ENCODE measurements around the gene NMT2. TPM values are rescaled to one million over a fixed set of nuclear protein-coding genes. Genes with fewer than 3 reads are reported as not detected.

The NMT2 gene
- total and polyA plus RNA-seq, 4 donors: 9.6 to 19.1 (median 17.0) TPM

GRCh38 chr10:15136129-15137035 is 32.1 kb downstream of the NMT2 start (continued):
- TF ChIP-seq, protein P1, sequence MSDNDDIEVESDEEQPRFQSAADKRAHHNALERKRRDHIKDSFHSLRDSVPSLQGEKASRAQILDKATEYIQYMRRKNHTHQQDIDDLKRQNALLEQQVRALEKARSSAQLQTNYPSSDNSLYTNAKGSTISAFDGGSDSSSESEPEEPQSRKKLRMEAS (IDR thresholded peaks at IDR 0.05): no peak
- TF ChIP-seq JUND (IDR thresholded peaks at IDR 0.05): no peak
- TF ChIP-seq ATF3 (IDR thresholded peaks at IDR 0.05): no peak
- TF ChIP-seq YY1 (IDR thresholded peaks at IDR 0.05): no peak

GRCh38 chr10:15131330-15131729 is 37.2 kb downstream of the NMT2 start:
- Histone ChIP-seq H3K27ac (ENCODE audit: low read depth in 1 of 2, low read length in 2 of 2) (no peak overlapping the region), H3K36me3 (ENCODE audit: control insufficient read depth in 4 of 4, insufficient read depth in 3 of 4, low read depth in 1 of 4, low read length in 3 of 4) (peaks cover 8 to 29% (median 27%) of the 10 kb centered on the region in 4 donors), H3K4me1 (ENCODE audit: control insufficient read depth in 4 of 4, insufficient read depth in 4 of 4, low read length in 3 of 4) (no peaks in the 10 kb centered on the region), H3K27me3 (ENCODE audit: control insufficient read depth in 4 of 4, insufficient read depth in 4 of 4, low read length in 3 of 4) (no peaks in the 10 kb centered on the region), H3K9ac (ENCODE audit: low read depth in 1 of 2, low read length in 2 of 2) (no peak overlapping the region), H3K9me3 (ENCODE audit: control insufficient read depth in 4 of 4, low read length in 3 of 4) (no peaks in the 10 kb centered on the region), H3K4me3 (ENCODE audit: low read depth in 1 of 3, low read length in 3 of 3) (no peak overlapping the region)
- no peak for DNase-seq (ENCODE audit: low spot score)
- no peak for TF ChIP-seq ATF3 (IDR thresholded peaks at IDR 0.05)
- TF ChIP-seq, protein P1 (IDR thresholded peaks at IDR 0.05): no peak
- no peak for TF ChIP-seq ZBTB33 (IDR thresholded peaks at IDR 0.05)
- no peak for TF ChIP-seq RXRA (IDR thresholded peaks at IDR 0.05)
- TF ChIP-seq HNF4A (conservative IDR thresholded peaks at IDR 0.05): no peak
- TF ChIP-seq FOXA2 (IDR thresholded peaks at IDR 0.05): no peak
- TF ChIP-seq NR2F2 (IDR thresholded peaks at IDR 0.05): no peak
- TF ChIP-seq, protein P2, sequence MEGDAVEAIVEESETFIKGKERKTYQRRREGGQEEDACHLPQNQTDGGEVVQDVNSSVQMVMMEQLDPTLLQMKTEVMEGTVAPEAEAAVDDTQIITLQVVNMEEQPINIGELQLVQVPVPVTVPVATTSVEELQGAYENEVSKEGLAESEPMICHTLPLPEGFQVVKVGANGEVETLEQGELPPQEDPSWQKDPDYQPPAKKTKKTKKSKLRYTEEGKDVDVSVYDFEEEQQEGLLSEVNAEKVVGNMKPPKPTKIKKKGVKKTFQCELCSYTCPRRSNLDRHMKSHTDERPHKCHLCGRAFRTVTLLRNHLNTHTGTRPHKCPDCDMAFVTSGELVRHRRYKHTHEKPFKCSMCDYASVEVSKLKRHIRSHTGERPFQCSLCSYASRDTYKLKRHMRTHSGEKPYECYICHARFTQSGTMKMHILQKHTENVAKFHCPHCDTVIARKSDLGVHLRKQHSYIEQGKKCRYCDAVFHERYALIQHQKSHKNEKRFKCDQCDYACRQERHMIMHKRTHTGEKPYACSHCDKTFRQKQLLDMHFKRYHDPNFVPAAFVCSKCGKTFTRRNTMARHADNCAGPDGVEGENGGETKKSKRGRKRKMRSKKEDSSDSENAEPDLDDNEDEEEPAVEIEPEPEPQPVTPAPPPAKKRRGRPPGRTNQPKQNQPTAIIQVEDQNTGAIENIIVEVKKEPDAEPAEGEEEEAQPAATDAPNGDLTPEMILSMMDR (IDR thresholded peaks at IDR 0.05; ENCODE audit: low read depth, low read length, missing input control): no peak
- no peak for TF ChIP-seq FOXA1 (IDR thresholded peaks at IDR 0.05)
- TF ChIP-seq HNF4G (IDR thresholded peaks at IDR 0.05): no peak
- TF ChIP-seq GABPA (IDR thresholded peaks at IDR 0.05 in 1 of 2, conservative IDR thresholded peaks at IDR 0.05 in 1 of 2): no peak
- no peak for TF ChIP-seq JUND (IDR thresholded peaks at IDR 0.05)
- TF ChIP-seq REST (IDR thresholded peaks at IDR 0.05): no peak
- TF ChIP-seq EGR1 (IDR thresholded peaks at IDR 0.05; ENCODE audit: low read depth in 2 of 2): no peak
- TF ChIP-seq RAD21 (IDR thresholded peaks at IDR 0.05): no peak
- TF ChIP-seq TAF1 (conservative IDR thresholded peaks at IDR 0.05): no peak
- 98% methylated on average over 5 of the region's 5 CpGs for WGBS
